K562 (cell line): ENCODE results near the gene ISM1. TPM values are rescaled to one million over a fixed set of nuclear protein-coding genes. Genes with fewer than 3 reads are reported as not detected.

Experiments used
- ATF1 ChIP-seq, 2 experiments: fragments of 450-650 bp in 1 of 2; IDR thresholded peaks; 2 replicates each; pipeline ENCODE4 v1.6.1; 2016; ENCODE audit warnings: missing compliant biosample characterization in 1 of 2, missing genetic modification characterization in 1 of 2
- CHD2 ChIP-seq: IDR thresholded peaks from 2 replicates; pipeline ENCODE4 v1.6.1; 2011; ENCODE audit warnings: low read depth, low read length
- GABPB2 ChIP-seq: fragments of 250-450 bp; sonication (Bioruptor Pico); conservative IDR thresholded peaks from 2 replicates; pipeline ENCODE4 v1.5.1; 2021; ENCODE audit warnings: mild to moderate bottlenecking
- ILK ChIP-seq: fragments of 450-650 bp; IDR thresholded peaks from 2 replicates; pipeline ENCODE4 v1.6.1; 2016; ENCODE audit warnings: missing genetic modification characterization, low read depth, mild to moderate bottlenecking, missing compliant biosample characterization, moderate library complexity, borderline replicate concordance
- KLF1 ChIP-seq: fragments of 450-650 bp; IDR thresholded peaks from 2 replicates; pipeline ENCODE4 v1.6.1; 2016; ENCODE audit warnings: missing genetic modification characterization, missing compliant biosample characterization
- MEF2D ChIP-seq: conservative IDR thresholded peaks from 2 replicates; pipeline ENCODE4 v1.6.1; 2016; ENCODE audit warnings: low read depth, missing genetic modification characterization, missing compliant biosample characterization
- MTA1 ChIP-seq: fragments of 450-650 bp; IDR thresholded peaks from 2 replicates; pipeline ENCODE4 v1.6.1; 2017; ENCODE audit warnings: borderline replicate concordance
- PHTF2 ChIP-seq: fragments of 250-450 bp; sonication (Bioruptor Pico); IDR thresholded peaks from 2 replicates; pipeline ENCODE4 v1.5.0; 2021; ENCODE audit warnings: mild to moderate bottlenecking
- RBM25 ChIP-seq: fragments of 200-400 bp; formaldehyde crosslinking; IDR thresholded peaks from 2 replicates; pipeline ENCODE4 v1.6.1; 2018; ENCODE audit warnings: low read length, low read depth, moderate library complexity; ENCODE audit not compliant: severe bottlenecking
- SMAD4 ChIP-seq: fragments of 250-450 bp; sonication (Bioruptor Pico); conservative IDR thresholded peaks from 2 replicates; pipeline ENCODE4 v1.8.0; 2021; ENCODE audit warnings: inconsistent platforms, mild to moderate bottlenecking, moderate library complexity
- ZNF146 ChIP-seq: IDR thresholded peaks from one replicate; pipeline ENCODE4 v1.6.1; 2018; ENCODE audit warnings: missing compliant biosample characterization; ENCODE audit not compliant: unreplicated experiment
- ZNF707 ChIP-seq: fragments of 250-450 bp; sonication (Bioruptor Pico); conservative IDR thresholded peaks from 2 replicates; pipeline ENCODE4 v1.8.0; 2022; ENCODE audit warnings: inconsistent platforms, mild to moderate bottlenecking, moderate library complexity
- polyA plus RNA-seq, 8 experiments: library from polyadenylated mRNA; depleted of rRNA in 4 of 8; stranded (reverse) in 5 of 8; unstranded in 3 of 8; fragments of >200 nt; fragmentation: Nextera tagmentation in 2 of 8; fragmentation: Illumina TruSeq in 1 of 8; extraction: Ambion mirVana in 2 of 8; extraction: Trizol in 1 of 8; gene quantifications; 2 replicates each; pipeline versions ENCODE4 v1.2.1 to v1.2.3, GENCODE V29; 2011 to 2014; ENCODE audit warnings: inconsistent platforms in 1 of 8, missing spikeins in 1 of 8
- total RNA-seq, 7 experiments: library from RNA; depleted of rRNA in 6 of 7; stranded (reverse); fragments of >200 nt in 6 of 7; fragmentation: Illumina TruSeq in 2 of 7; extraction: Trizol in 2 of 7; gene quantifications; 2 replicates each; pipeline versions ENCODE4 v1.2.1 to v1.2.3, GENCODE V29; 2011 to 2021; ENCODE audit warnings: low replicate concordance in 1 of 7
- TF ChIP-seq, protein P1 (sequence below): fragments of 250-450 bp; sonication (Bioruptor Pico); IDR thresholded peaks from 2 replicates; pipeline ENCODE4 v1.8.0; 2021; ENCODE audit warnings: moderate library complexity, mild to moderate bottlenecking, inconsistent platforms
- TF ChIP-seq, protein P2 (sequence below): fragments of 450-650 bp; IDR thresholded peaks from 2 replicates; pipeline ENCODE4 v1.6.1; 2018; ENCODE audit not compliant: partially characterized antibody

ISM1 gene
- total and polyA plus RNA-seq, 9 of the 15 experiments (the other 6 are each of a cell fraction or from before 2014, with no cell fraction given) = not detected

DNA sequence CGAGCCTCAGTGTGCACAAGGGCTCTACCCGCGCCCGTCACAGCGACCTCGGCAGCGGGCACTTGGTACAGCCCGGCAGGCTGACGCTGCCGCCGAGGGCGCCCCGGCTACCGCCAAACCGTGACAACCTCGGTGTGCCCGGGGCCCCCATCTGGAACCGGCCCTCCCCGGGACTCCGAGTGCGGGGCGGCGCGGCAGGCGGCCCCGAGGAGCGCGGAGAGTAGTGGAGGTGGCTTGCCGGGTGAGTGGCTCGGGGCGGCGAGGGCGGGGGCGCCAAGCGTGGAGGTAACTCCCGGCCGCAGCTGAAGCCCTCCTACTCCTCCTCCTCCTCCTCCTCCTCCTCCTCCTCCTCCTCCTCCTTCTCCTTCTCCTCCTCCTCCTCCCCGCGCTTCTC is at the start of gene ISM1 (continued):
- TF ChIP-seq MTA1 (no peak), KLF1 (tag) (no peak), CHD2 (no peak), ILK (tag) (no peak), MEF2D (no peak), ATF1 (CRISPR knock-in tag; IDR thresholded peaks at IDR 0.05) (no peak), ATF1 (tag; IDR thresholded peaks at IDR 0.05) (no peak), SMAD4 (CRISPR knock-in tag) (no peak), ZNF146 (no peak), PHTF2 (CRISPR knock-in tag) (no peak), ZNF707 (CRISPR knock-in tag) (no peak), RBM25 (no peak), GABPB2 (CRISPR knock-in tag) (no peak)
- TF ChIP-seq, protein P1, sequence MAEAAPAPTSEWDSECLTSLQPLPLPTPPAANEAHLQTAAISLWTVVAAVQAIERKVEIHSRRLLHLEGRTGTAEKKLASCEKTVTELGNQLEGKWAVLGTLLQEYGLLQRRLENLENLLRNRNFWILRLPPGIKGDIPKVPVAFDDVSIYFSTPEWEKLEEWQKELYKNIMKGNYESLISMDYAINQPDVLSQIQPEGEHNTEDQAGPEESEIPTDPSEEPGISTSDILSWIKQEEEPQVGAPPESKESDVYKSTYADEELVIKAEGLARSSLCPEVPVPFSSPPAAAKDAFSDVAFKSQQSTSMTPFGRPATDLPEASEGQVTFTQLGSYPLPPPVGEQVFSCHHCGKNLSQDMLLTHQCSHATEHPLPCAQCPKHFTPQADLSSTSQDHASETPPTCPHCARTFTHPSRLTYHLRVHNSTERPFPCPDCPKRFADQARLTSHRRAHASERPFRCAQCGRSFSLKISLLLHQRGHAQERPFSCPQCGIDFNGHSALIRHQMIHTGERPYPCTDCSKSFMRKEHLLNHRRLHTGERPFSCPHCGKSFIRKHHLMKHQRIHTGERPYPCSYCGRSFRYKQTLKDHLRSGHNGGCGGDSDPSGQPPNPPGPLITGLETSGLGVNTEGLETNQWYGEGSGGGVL (CRISPR knock-in tag) = no peak
- TF ChIP-seq, protein P2, sequence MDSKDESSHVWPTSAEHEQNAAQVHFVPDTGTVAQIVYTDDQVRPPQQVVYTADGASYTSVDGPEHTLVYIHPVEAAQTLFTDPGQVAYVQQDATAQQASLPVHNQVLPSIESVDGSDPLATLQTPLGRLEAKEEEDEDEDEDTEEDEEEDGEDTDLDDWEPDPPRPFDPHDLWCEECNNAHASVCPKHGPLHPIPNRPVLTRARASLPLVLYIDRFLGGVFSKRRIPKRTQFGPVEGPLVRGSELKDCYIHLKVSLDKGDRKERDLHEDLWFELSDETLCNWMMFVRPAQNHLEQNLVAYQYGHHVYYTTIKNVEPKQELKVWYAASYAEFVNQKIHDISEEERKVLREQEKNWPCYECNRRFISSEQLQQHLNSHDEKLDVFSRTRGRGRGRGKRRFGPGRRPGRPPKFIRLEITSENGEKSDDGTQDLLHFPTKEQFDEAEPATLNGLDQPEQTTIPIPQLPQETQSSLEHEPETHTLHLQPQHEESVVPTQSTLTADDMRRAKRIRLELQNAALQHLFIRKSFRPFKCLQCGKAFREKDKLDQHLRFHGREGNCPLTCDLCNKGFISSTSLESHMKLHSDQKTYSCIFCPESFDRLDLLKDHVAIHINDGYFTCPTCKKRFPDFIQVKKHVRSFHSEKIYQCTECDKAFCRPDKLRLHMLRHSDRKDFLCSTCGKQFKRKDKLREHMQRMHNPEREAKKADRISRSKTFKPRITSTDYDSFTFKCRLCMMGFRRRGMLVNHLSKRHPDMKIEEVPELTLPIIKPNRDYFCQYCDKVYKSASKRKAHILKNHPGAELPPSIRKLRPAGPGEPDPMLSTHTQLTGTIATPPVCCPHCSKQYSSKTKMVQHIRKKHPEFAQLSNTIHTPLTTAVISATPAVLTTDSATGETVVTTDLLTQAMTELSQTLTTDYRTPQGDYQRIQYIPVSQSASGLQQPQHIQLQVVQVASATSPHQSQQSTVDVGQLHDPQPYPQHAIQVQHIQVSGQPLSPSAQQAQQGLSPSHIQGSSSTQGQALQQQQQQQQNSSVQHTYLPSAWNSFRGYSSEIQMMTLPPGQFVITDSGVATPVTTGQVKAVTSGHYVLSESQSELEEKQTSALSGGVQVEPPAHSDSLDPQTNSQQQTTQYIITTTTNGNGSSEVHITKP = no peak
